CD4-positive, alpha-beta T cell (primary cell): ENCODE results near the gene PHF21B. TPM values are rescaled to one million over a fixed set of nuclear protein-coding genes. Genes with fewer than 3 reads are reported as not detected.
"Not testable (repeated sequence)": the region's sequence is repeated elsewhere in the genome, so short reads cannot be mapped to it uniquely, and the experiment has no call there.

Experiments used
- ATAC-seq: fragments of 200-7000 bp; cut with Tn5 transposase; one replicate; pipeline ENCODE4 v1.10.0; 2022; ENCODE audit warnings: mild to moderate bottlenecking; ENCODE audit not compliant: poor library complexity
- CTCF ChIA-PET: fragments of 350-600 bp; sonication (Branson Sonifier 250); formaldehyde crosslinking; loops from one replicate; lab custom pipeline; 2021; ENCODE audit warnings: antibody characterized with exemption, inconsistent platforms; lab: Charles Lee
- POLR2A ChIA-PET: fragments of 350-600 bp; sonication (Branson Sonifier 250); formaldehyde crosslinking; loops from one replicate; lab custom pipeline; 2021; ENCODE audit warnings: antibody characterized with exemption, inconsistent platforms; lab: Charles Lee
- DNase-seq, 14 experiments: peaks; one replicate each; pipeline ENCODE4 v3.0.0-alpha.2; 2013 to 2020; ENCODE audit warnings: mixed read lengths in 2 of 14
- H3K27ac ChIP-seq, 2 donors: one replicate each; pipeline versions ENCODE4 v1.5.1 to v1.7.0; 2013; ENCODE audit warnings: low read length in 2 of 2, low read depth in 1 of 2, mild to moderate bottlenecking in 1 of 2
- H3K27me3 ChIP-seq, 2 experiments: 1 replicate in 1 of 2; 2 replicates in 1 of 2; pipeline versions ENCODE4 v1.6.1 to v1.7.0; 2013; ENCODE audit warnings: low read length in 2 of 2, control low read depth in 1 of 2, mild to moderate bottlenecking in 1 of 2, moderate library complexity in 1 of 2; ENCODE audit not compliant: insufficient read depth in 2 of 2, control insufficient read depth in 1 of 2
- H3K36me3 ChIP-seq: one replicate; pipeline ENCODE4 v1.6.1; 2013; ENCODE audit warnings: low read length, control low read depth; ENCODE audit not compliant: insufficient read depth
- H3K4me1 ChIP-seq: one replicate; pipeline ENCODE4 v1.6.1; 2013; ENCODE audit warnings: low read length, control low read depth; ENCODE audit not compliant: insufficient read depth
- H3K4me3 ChIP-seq: one replicate; pipeline ENCODE4 v1.5.1; 2013; ENCODE audit warnings: mild to moderate bottlenecking, low read length, moderate library complexity
- H3K9me3 ChIP-seq, 2 experiments: 1 replicate in 1 of 2; 2 replicates in 1 of 2; pipeline versions ENCODE4 v1.6.1 to v1.7.0; 2013; ENCODE audit warnings: low read length in 2 of 2, mild to moderate bottlenecking in 2 of 2, control low read depth in 1 of 2, moderate library complexity in 1 of 2; ENCODE audit not compliant: control insufficient read depth in 1 of 2, insufficient read depth in 1 of 2
- H3K27ac Mint-ChIP-seq: one replicate; pipeline ENCODE4 v1.8.0; 2020; ENCODE audit warnings: mixed read lengths
- H3K27me3 Mint-ChIP-seq: one replicate; pipeline ENCODE4 v1.8.0; 2021; ENCODE audit warnings: mixed read lengths
- H3K36me3 Mint-ChIP-seq: one replicate; pipeline ENCODE4 v1.8.0; 2021; ENCODE audit warnings: low read depth, mixed read lengths
- H3K4me1 Mint-ChIP-seq: one replicate; pipeline ENCODE4 v1.8.0; 2021; ENCODE audit warnings: low read depth, mixed read lengths
- H3K4me3 Mint-ChIP-seq: one replicate; pipeline ENCODE4 v1.8.0; 2020; ENCODE audit warnings: mild to moderate bottlenecking, mixed read lengths
- H3K9me3 Mint-ChIP-seq: one replicate; pipeline ENCODE4 v1.8.0; 2020; ENCODE audit warnings: mixed read lengths
- CTCF ChIP-seq: fragments of 200-600 bp; IDR thresholded peaks from one replicate; pipeline ENCODE4 v1.8.0; 2022; ENCODE audit warnings: antibody characterized with exemption, mild to moderate bottlenecking
- intact Hi-C, 2 experiments: fragments of 100-400 bp; cut with DNase I in 1 of 2; cut with micrococcal nuclease in 1 of 2; formaldehyde crosslinking; loops; one replicate each; pipeline versions ENCODE4 v1.15.1 to v1.9.0; 2023 to 2025; cut with DNase I, micrococcal nuclease
- total RNA-seq, 174 experiments: library from RNA in 2 of 174; stranded (reverse) in 2 of 174; gene quantifications; one replicate each; pipeline ENCODE4 v1.2.3 and lab custom pipeline; 2021 to 2026

Gene PHF21B
- total RNA-seq, 2 experiments from 2014 or later = not detected

GRCh38 chr22:44924710-44925109 is 85.1 kb downstream of the PHF21B start:
- intact Hi-C loops = no loop called here
- ChIA-PET POLR2A (no interaction called here), CTCF (no interaction called here)
- Histone ChIP-seq H3K4me3 (no peak overlapping the region), H3K27me3 (no peaks in the 10 kb centered on the region), H3K36me3 (no peaks in the 10 kb centered on the region), H3K9me3 (peaks cover 0 to 17% of the 10 kb centered on the region in 2 experiments), H3K27ac (no peak overlapping the region), H3K4me1 (no peaks in the 10 kb centered on the region)
- H3K36me3 Mint-ChIP-seq = no peaks in the 10 kb centered on the region
- H3K4me1 Mint-ChIP-seq = no peaks in the 10 kb centered on the region
- ATAC-seq (no peak), DNase-seq (no peak)
- H3K9me3 Mint-ChIP-seq = no peaks in the 10 kb centered on the region
- no peaks in the 10 kb centered on the region for H3K27me3 Mint-ChIP-seq
- H3K4me3 Mint-ChIP-seq = no peak overlapping the region
- no peak overlapping the region for H3K27ac Mint-ChIP-seq
- TF ChIP-seq CTCF = no peak

GRCh38 chr22:44924098-44924497 is 85.7 kb downstream of the PHF21B start:
- Histone ChIP-seq H3K4me1 (no peaks in the 10 kb centered on the region), H3K4me3 (no peak overlapping the region), H3K36me3 (no peaks in the 10 kb centered on the region), H3K27me3 (no peaks in the 10 kb centered on the region), H3K27ac (no peak overlapping the region), H3K9me3 (peaks cover 0 to 17% of the 10 kb centered on the region in 2 experiments)
- ChIA-PET POLR2A (no interaction called here), CTCF (no interaction called here)
- ATAC-seq (no peak), DNase-seq (no peak)
- Mint-ChIP-seq H3K4me3 (no peak overlapping the region), H3K36me3 (no peaks in the 10 kb centered on the region), H3K27me3 (no peaks in the 10 kb centered on the region), H3K27ac (no peak overlapping the region), H3K4me1 (no peaks in the 10 kb centered on the region), H3K9me3 (no peaks in the 10 kb centered on the region)
- TF ChIP-seq CTCF = no peak
- intact Hi-C loops = no loop called here

DNA sequence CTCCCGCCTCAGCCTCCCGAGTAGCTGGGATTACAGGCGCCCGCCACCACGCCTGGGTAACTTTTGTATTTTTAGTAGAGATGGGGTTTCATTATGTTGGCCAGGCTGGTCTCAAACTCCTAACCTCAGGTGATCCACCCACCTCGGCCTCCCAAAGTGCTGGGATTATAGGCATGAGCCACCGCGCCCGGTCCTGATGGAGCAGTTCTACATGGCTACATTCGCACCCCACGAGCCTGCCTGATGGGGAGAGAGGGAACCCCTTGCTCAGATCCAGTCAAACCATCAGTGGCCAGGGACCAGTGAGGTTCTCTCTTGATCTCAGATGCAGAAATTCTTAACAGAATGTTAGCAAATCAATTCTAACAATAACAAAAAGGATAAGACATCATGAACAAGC is 88.0 kb downstream of the PHF21B start:
- H3K4me3 Mint-ChIP-seq, ATAC-seq, POLR2A ChIA-PET: not testable (repeated sequence)

GRCh38 chr22:44920183-44920582 is 89.6 kb downstream of the PHF21B start:
- H3K4me1 ChIP-seq = no peaks in the 10 kb centered on the region
- no peaks in the 10 kb centered on the region for H3K27me3 Mint-ChIP-seq
- H3K27me3 ChIP-seq = no peaks in the 10 kb centered on the region
- H3K4me3 Mint-ChIP-seq = no peak overlapping the region
- TF ChIP-seq CTCF = no peak
- no peak overlapping the region for H3K27ac ChIP-seq
- ATAC-seq (no peak), DNase-seq (no peak)
- peaks cover 0 to 6% of the 10 kb centered on the region in 2 experiments for H3K9me3 ChIP-seq
- ChIA-PET CTCF (no interaction called here), POLR2A (no interaction called here)
- no peaks in the 10 kb centered on the region for H3K36me3 Mint-ChIP-seq
- H3K4me1 Mint-ChIP-seq = no peaks in the 10 kb centered on the region
- no peaks in the 10 kb centered on the region for H3K36me3 ChIP-seq
- H3K4me3 ChIP-seq = no peak overlapping the region
- H3K27ac Mint-ChIP-seq = no peak overlapping the region
- intact Hi-C loops = no loop called here
- no peaks in the 10 kb centered on the region for H3K9me3 Mint-ChIP-seq

More for the DNA sequence above, 88.0 kb downstream of the PHF21B start:
- H3K4me3 ChIP-seq, H3K27me3 ChIP-seq, H3K4me1 Mint-ChIP-seq, H3K27me3 Mint-ChIP-seq, DNase-seq, H3K36me3 Mint-ChIP-seq, H3K9me3 Mint-ChIP-seq, H3K27ac Mint-ChIP-seq, H3K4me1 ChIP-seq, H3K36me3 ChIP-seq, H3K27ac ChIP-seq, intact Hi-C loops, CTCF ChIA-PET: not testable (repeated sequence)
- H3K9me3 ChIP-seq = peaks cover 0 to 17% of the 10 kb centered on the region in 2 experiments
